Measurements from ENCODE around the gene VPS39.

- TF ChIP-seq CTCF (conservative IDR thresholded peaks at IDR 0.05; ENCODE audit: low read length), result no peak
- no peak for TF ChIP-seq EZH2phosphoT487 (IDR thresholded peaks at IDR 0.05; ENCODE audit: borderline replicate concordance)
Observed at GRCh38 chr15:42239528-42240182, 31.6 kb upstream of the VPS39 start.

Measured in Loucy (cell line).